C4-2B (cell line): ENCODE data around the gene ADGRV1.

ENCODE experiments used
- ZFX ChIP-seq: fragments of 450-650 bp; IDR thresholded peaks from 2 replicates; pipeline ENCODE4 v1.6.1; 2017
- TF ChIP-seq, protein P1 (sequence below): fragments of 450-650 bp; conservative IDR thresholded peaks from 2 replicates; pipeline ENCODE4 v1.5.1; 2017; ENCODE audit warnings: mild to moderate bottlenecking

DNA sequence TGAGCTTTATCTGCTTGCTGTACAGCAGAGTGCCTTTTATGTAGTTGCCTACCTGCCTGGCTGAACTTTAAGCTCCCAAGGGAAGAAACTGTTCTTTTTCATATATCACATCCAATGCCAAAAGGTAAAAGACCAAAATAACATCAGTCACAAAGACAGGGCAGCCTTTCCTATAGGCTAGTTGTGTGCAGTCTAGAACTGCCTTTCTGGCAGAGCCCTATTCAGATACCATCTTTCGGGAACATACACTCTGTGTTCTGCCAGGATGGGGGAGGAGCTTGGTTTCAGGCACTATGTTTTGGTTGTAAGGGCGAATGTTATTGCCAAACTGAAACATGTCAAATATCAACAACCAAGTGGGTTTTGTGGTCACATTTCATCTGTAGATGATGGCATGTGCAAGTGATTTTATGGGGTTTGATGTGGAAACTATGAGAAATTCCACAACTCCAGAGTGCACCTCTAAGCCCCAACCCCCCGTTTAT, 314.5 kb downstream of the ADGRV1 start:
- TF ChIP-seq, protein P1, sequence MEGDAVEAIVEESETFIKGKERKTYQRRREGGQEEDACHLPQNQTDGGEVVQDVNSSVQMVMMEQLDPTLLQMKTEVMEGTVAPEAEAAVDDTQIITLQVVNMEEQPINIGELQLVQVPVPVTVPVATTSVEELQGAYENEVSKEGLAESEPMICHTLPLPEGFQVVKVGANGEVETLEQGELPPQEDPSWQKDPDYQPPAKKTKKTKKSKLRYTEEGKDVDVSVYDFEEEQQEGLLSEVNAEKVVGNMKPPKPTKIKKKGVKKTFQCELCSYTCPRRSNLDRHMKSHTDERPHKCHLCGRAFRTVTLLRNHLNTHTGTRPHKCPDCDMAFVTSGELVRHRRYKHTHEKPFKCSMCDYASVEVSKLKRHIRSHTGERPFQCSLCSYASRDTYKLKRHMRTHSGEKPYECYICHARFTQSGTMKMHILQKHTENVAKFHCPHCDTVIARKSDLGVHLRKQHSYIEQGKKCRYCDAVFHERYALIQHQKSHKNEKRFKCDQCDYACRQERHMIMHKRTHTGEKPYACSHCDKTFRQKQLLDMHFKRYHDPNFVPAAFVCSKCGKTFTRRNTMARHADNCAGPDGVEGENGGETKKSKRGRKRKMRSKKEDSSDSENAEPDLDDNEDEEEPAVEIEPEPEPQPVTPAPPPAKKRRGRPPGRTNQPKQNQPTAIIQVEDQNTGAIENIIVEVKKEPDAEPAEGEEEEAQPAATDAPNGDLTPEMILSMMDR: no peak
- no peak for TF ChIP-seq ZFX
